Neuronal stem cell (in vitro differentiated cells): ENCODE results near the gene C14orf180.

Experiments used
- DNase-seq: peaks from one replicate; pipeline ENCODE4 v3.0.0-alpha.2; 2013; ENCODE audit warnings: low spot score
- H2AFZ ChIP-seq: one replicate; pipeline ENCODE4 v1.6.1; 2013; ENCODE audit warnings: mild to moderate bottlenecking, low read length, inconsistent platforms
- H2AK5ac ChIP-seq: 2 replicates; pipeline ENCODE4 v1.6.1; 2013; ENCODE audit warnings: low read depth, mild to moderate bottlenecking, inconsistent platforms, low read length, moderate library complexity, mixed read lengths
- H2BK120ac ChIP-seq: 2 replicates; pipeline ENCODE4 v1.6.1; 2013; ENCODE audit warnings: low read depth, mild to moderate bottlenecking, inconsistent platforms, low read length, moderate library complexity, mixed read lengths
- H2BK12ac ChIP-seq: one replicate; pipeline ENCODE4 v1.6.1; 2013; ENCODE audit warnings: low read length, inconsistent platforms
- H2BK15ac ChIP-seq: 2 replicates; pipeline ENCODE4 v1.6.1; 2013; ENCODE audit warnings: mild to moderate bottlenecking, low read length, inconsistent platforms, mixed read lengths
- H2BK5ac ChIP-seq: one replicate; pipeline ENCODE4 v1.6.1; 2013; ENCODE audit warnings: inconsistent platforms, mild to moderate bottlenecking, low read length, moderate library complexity
- H3K14ac ChIP-seq: one replicate; pipeline ENCODE4 v1.6.1; 2013; ENCODE audit warnings: low read length, inconsistent platforms
- H3K18ac ChIP-seq: 2 replicates; pipeline ENCODE4 v1.6.1; 2013; ENCODE audit warnings: low read length, inconsistent platforms
- H3K23ac ChIP-seq: 2 replicates; pipeline ENCODE4 v1.6.1; 2013; ENCODE audit warnings: low read depth, mild to moderate bottlenecking, mixed read lengths, low read length, inconsistent platforms; ENCODE audit not compliant: poor library complexity
- H3K27ac ChIP-seq: replicated peaks from 3 replicates; pipeline ENCODE4 v1.5.1; 2013; ENCODE audit warnings: low read length, inconsistent platforms
- H3K27me3 ChIP-seq, 3 experiments: 2 replicates each; pipeline ENCODE4 v1.6.1; 2013; ENCODE audit warnings: low read length in 3 of 3, mild to moderate bottlenecking in 2 of 3, inconsistent platforms in 1 of 3, low read depth in 1 of 3, mixed read lengths in 1 of 3, moderate library complexity in 1 of 3; ENCODE audit not compliant: control insufficient read depth in 3 of 3, insufficient read depth in 3 of 3
- H3K36me3 ChIP-seq, 2 donors: replicated peaks in 1 of 2; 2 replicates each; pipeline ENCODE4 v1.6.1; 2013; ENCODE audit warnings: low read length in 2 of 2; ENCODE audit not compliant: control insufficient read depth in 2 of 2, insufficient read depth in 2 of 2
- H3K4ac ChIP-seq: 2 replicates; pipeline ENCODE4 v1.6.1; 2013; ENCODE audit warnings: inconsistent platforms, mild to moderate bottlenecking, low read length, moderate library complexity
- H3K4me1 ChIP-seq, 2 donors: 1 replicate in 1 of 2; 2 replicates in 1 of 2; pipeline ENCODE4 v1.6.1; 2013; ENCODE audit warnings: low read length in 2 of 2, low read depth in 1 of 2; ENCODE audit not compliant: control insufficient read depth in 2 of 2, insufficient read depth in 1 of 2
- H3K4me2 ChIP-seq: one replicate; pipeline ENCODE4 v1.6.1; 2013; ENCODE audit warnings: mild to moderate bottlenecking, low read length, inconsistent platforms; ENCODE audit not compliant: insufficient read depth, poor library complexity, severe bottlenecking
- H3K4me3 ChIP-seq, 2 donors: 2 replicates each; pipeline ENCODE4 v1.5.1; 2013; ENCODE audit warnings: low read length in 2 of 2, mild to moderate bottlenecking in 2 of 2, inconsistent platforms in 1 of 2, moderate library complexity in 1 of 2
- H3K79me1 ChIP-seq: one replicate; pipeline ENCODE4 v1.6.1; 2013; ENCODE audit warnings: low read depth, mild to moderate bottlenecking, inconsistent platforms, low read length, moderate library complexity
- H3K9ac ChIP-seq: one replicate; pipeline ENCODE4 v1.6.1; 2013; ENCODE audit warnings: mild to moderate bottlenecking, low read depth, low read length, inconsistent platforms; ENCODE audit not compliant: poor library complexity
- H3K9me3 ChIP-seq, 2 donors: replicated peaks in 1 of 2; 2 replicates each; pipeline versions ENCODE3 to v1.6.1; 2013; ENCODE audit warnings: low read length in 2 of 2, mild to moderate bottlenecking in 2 of 2, inconsistent platforms in 1 of 2, low read depth in 1 of 2, mixed read lengths in 1 of 2, moderate library complexity in 1 of 2; ENCODE audit not compliant: control insufficient read depth in 2 of 2, insufficient read depth in 1 of 2
- H4K8ac ChIP-seq: one replicate; pipeline ENCODE4 v1.6.1; 2013; ENCODE audit warnings: low read depth, mild to moderate bottlenecking, inconsistent platforms, low read length, moderate library complexity
- H4K91ac ChIP-seq: one replicate; pipeline ENCODE4 v1.6.1; 2013; ENCODE audit warnings: low read length, low read depth, mild to moderate bottlenecking, inconsistent platforms; ENCODE audit not compliant: poor library complexity
- WGBS, 2 donors: extraction: QIAGEN DNeasy Blood & Tissue Kit; methylation state at CpG; one replicate each; pipeline ENCODE4 v1.1.7; 2013; ENCODE audit warnings: missing lambda C conversion rate in 2 of 2, mixed read lengths in 1 of 2; ENCODE audit not compliant: insufficient read length in 2 of 2, insufficient replicate concordance in 1 of 2; ENCODE audit errors: extremely low coverage in 2 of 2; 5-methylcytosine and 5-hydroxymethylcytosine counted together

C14orf180 gene

DNA sequence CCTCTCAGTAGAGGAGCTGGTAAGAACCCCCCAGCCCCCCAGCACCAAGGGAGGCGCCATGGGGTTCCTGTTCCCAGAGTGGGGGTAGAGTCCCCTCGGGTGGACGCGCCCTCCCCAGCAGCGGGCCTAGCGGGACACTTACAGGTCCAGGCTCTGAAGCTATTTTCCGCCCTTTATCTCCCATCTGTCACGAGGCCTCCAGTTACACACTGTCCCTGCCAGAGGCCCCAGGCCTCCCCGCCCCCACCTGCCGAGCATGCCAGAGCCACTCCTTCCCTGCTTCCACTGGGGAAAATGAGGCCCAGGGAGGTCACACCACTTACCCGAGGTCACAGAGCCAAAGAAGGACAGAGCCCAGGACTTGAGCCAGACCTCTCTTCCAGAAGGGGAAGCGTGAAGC lies 3.1 kb downstream of the C14orf180 start:
- Histone ChIP-seq H4K8ac (no peak overlapping the region), H3K4me3 (no peak overlapping the region), H3K9me3 (peaks cover 0 to 2% of the 10 kb centered on the region in 2 donors), H2BK15ac (peak overlapping the region; percentile 54), H3K18ac (peak overlapping the region; percentile 80), H3K79me1 (peaks cover 2% of the 10 kb centered on the region), H4K91ac (no peak overlapping the region), H2BK12ac (no peak overlapping the region), H3K14ac (peak overlapping the region; percentile 82), H3K27ac (no peak overlapping the region), H3K4me2 (no peak overlapping the region), H3K36me3 (no peaks in the 10 kb centered on the region), H2AFZ (no peak overlapping the region), H3K23ac (peak overlapping the region; percentile 6), H3K27me3 (peaks cover 0 to 69% (median 0%) of the 10 kb centered on the region in 3 experiments), H3K4me1 (peaks cover 0 to 11% of the 10 kb centered on the region in 2 donors), H3K9ac (no peak overlapping the region), H2AK5ac (peak overlapping the region; percentile 15), H2BK5ac (peak overlapping the region; percentile 82), H3K4ac (no peak overlapping the region), H2BK120ac (no peak overlapping the region)
- no CpG with 5 or more reads among the region's 12 CpGs for WGBS, 2 donors
- no peak for DNase-seq

- Histone ChIP-seq H2BK15ac (peak overlapping the region; percentile 81), H3K18ac (peak overlapping the region; percentile 80), H4K8ac (no peak overlapping the region), H3K27me3 (peaks cover 0 to 64% (median 0%) of the 10 kb centered on the region in 3 experiments), H3K79me1 (peaks cover 2% of the 10 kb centered on the region), H3K9me3 (peaks cover 0 to 2% of the 10 kb centered on the region in 2 donors), H2BK120ac (no peak overlapping the region), H2AFZ (no peak overlapping the region), H3K4me2 (no peak overlapping the region), H3K9ac (peak overlapping the region; percentile 68), H3K36me3 (no peaks in the 10 kb centered on the region), H3K4me3 (peak overlapping the region in 1 of 2 donors; percentile 31), H3K23ac (peak overlapping the region; percentile 37), H2BK12ac (no peak overlapping the region), H2BK5ac (no peak overlapping the region), H3K27ac (no peak overlapping the region), H3K4me1 (peaks cover 0 to 6% of the 10 kb centered on the region in 2 donors), H2AK5ac (peak overlapping the region; percentile 15), H4K91ac (no peak overlapping the region), H3K14ac (peak overlapping the region; percentile 66), H3K4ac (no peak overlapping the region)
- WGBS, 2 donors, result no CpG with 5 or more reads among the region's 27 CpGs
- no peak for DNase-seq
Measured at GRCh38 chr14:104583424-104584306, 4.1 kb downstream of the C14orf180 start.

DNA sequence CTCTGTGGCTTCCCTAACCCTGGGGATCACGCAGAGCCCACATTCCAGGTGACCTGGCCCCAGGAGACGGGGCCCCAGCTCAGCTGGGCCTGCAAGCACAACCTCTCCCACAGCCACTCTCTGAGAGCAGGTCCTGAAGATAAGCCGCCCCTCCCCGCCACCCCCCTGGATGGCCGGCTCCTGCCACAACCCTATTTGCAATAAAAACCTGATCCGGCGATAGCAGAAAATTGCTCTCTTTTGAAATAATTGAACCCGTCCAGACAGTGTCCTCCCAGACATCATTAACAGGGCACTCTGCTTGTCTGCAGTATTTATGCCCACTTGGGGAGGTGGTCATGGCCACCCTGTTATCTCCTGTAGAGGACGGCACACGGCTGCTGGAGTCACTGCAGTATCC lies 5.0 kb downstream of the C14orf180 start:
- no peak overlapping the region for H2BK120ac ChIP-seq
- no peak overlapping the region for H3K4me3 ChIP-seq
- H2BK15ac ChIP-seq, result peak overlapping the region; percentile 81
- H3K14ac ChIP-seq, result peak overlapping the region; percentile 63
- H3K4ac ChIP-seq, result no peak overlapping the region
- peaks cover 0 to 56% (median 0%) of the 10 kb centered on the region in 3 experiments for H3K27me3 ChIP-seq
- H3K27ac ChIP-seq, result no peak overlapping the region
- no peak overlapping the region for H2BK5ac ChIP-seq
- H2AK5ac ChIP-seq, result peak overlapping the region; percentile 90
- H3K36me3 ChIP-seq, result no peaks in the 10 kb centered on the region
- no peak overlapping the region for H4K8ac ChIP-seq
- H2AFZ ChIP-seq, result no peak overlapping the region
- H3K9me3 ChIP-seq, result peaks cover 0 to 2% of the 10 kb centered on the region in 2 donors
- H4K91ac ChIP-seq, result no peak overlapping the region
- WGBS, 2 donors, result no CpG with 5 or more reads among the region's 10 CpGs
- no peak overlapping the region for H3K9ac ChIP-seq
- peaks cover 0 to 6% of the 10 kb centered on the region in 2 donors for H3K4me1 ChIP-seq
- no peak overlapping the region for H3K4me2 ChIP-seq
- peak overlapping the region; percentile 4 for H3K18ac ChIP-seq
- no peak for DNase-seq
- H2BK12ac ChIP-seq, result no peak overlapping the region
- H3K79me1 ChIP-seq, result peaks cover 2% of the 10 kb centered on the region
- peak overlapping the region; percentile 31 for H3K23ac ChIP-seq

- Histone ChIP-seq H3K4me1 (peaks cover 0 to 6% of the 10 kb centered on the region in 2 donors), H2AK5ac (no peak overlapping the region), H3K18ac (no peak overlapping the region), H3K79me1 (peaks cover 2% of the 10 kb centered on the region), H3K14ac (peak overlapping the region; percentile 21), H2BK5ac (no peak overlapping the region), H3K4me2 (no peak overlapping the region), H3K36me3 (no peaks in the 10 kb centered on the region), H3K4me3 (no peak overlapping the region), H3K9ac (no peak overlapping the region), H2BK15ac (no peak overlapping the region), H4K91ac (no peak overlapping the region), H2BK12ac (no peak overlapping the region), H3K4ac (no peak overlapping the region), H3K27ac (no peak overlapping the region), H3K27me3 (peaks cover 0 to 52% (median 0%) of the 10 kb centered on the region in 3 experiments), H2AFZ (no peak overlapping the region), H3K23ac (no peak overlapping the region), H3K9me3 (peaks cover 0 to 2% of the 10 kb centered on the region in 2 donors), H4K8ac (no peak overlapping the region), H2BK120ac (no peak overlapping the region)
- no peak for DNase-seq
- WGBS, 2 donors, result no CpG with 5 or more reads among the region's 24 CpGs
Measured at GRCh38 chr14:104585966-104586697, 6.6 kb downstream of the C14orf180 start.
